HT1080 (cell line): ENCODE measurements around the gene S100A6. TPM values are rescaled to one million over a fixed set of nuclear protein-coding genes. Genes with fewer than 3 reads are reported as not detected.

Source experiments
- DNase-seq: peaks from one replicate; pipeline ENCODE4 v3.0.0-alpha.2; 2015; ENCODE audit warnings: low read depth
- total RNA-seq: library from RNA; depleted of rRNA; stranded (reverse); fragments of >200 nt; shearing (Covaris generic); gene quantifications from 2 replicates; pipeline ENCODE4 v1.2.3, GENCODE V29; 2014; rRNA removed

The S100A6 gene
- total RNA-seq, 1 experiment from 2014 or later, result 1,050 TPM

GRCh38 chr1:153506386-153506785 is 29.4 kb downstream of the S100A6 start:
- no peak for DNase-seq

- DNase-seq, result no peak
Measured at GRCh38 chr1:153505576-153505975, 30.2 kb downstream of the S100A6 start.

GRCh38 chr1:153503766-153504165 is 32.0 kb downstream of the S100A6 start:
- DNase-seq, result no peak

GRCh38 chr1:153498746-153499145 is 37.0 kb downstream of the S100A6 start:
- no peak for DNase-seq

GRCh38 chr1:153495536-153495935 is 40.3 kb downstream of the S100A6 start:
- DNase-seq, result no peak

GRCh38 chr1:153494976-153495535 is 40.7 kb downstream of the S100A6 start:
- peak; percentile 56 for DNase-seq

- no peak for DNase-seq
Measured at GRCh38 chr1:153493343-153493960, 42.3 kb downstream of the S100A6 start.

GRCh38 chr1:153490272-153491051 is 45.3 kb downstream of the S100A6 start:
- peak; percentile 94 for DNase-seq

- DNase-seq, result peak; percentile 49
Measured at GRCh38 chr1:153488731-153489130, 47.1 kb downstream of the S100A6 start.

GRCh38 chr1:153487707-153488106 is 48.1 kb downstream of the S100A6 start:
- DNase-seq, result no peak

GRCh38 chr1:153485863-153486262 is 49.9 kb downstream of the S100A6 start:
- no peak for DNase-seq

Other genes starting within 250 kb of the S100A6 start
- not detected in 2 replicates for gene PGLYRP3, start 223.0 kb downstream of the S100A6 start, total RNA-seq
- gene PGLYRP4, start 187.2 kb downstream of the S100A6 start, total RNA-seq, result not detected in 2 replicates
- not detected in 2 replicates for gene S100A9, start 178.1 kb downstream of the S100A6 start, total RNA-seq
- gene S100A12, start 160.4 kb downstream of the S100A6 start, total RNA-seq, result not detected in 2 replicates
- not detected in 2 replicates for gene S100A8, start 144.9 kb downstream of the S100A6 start, total RNA-seq
- not detected in 2 replicates for gene S100A7A, start 119.5 kb downstream of the S100A6 start, total RNA-seq
- gene S100A7, start 75.3 kb downstream of the S100A6 start, total RNA-seq, result not detected in 2 replicates
- gene S100A5, start 4.9 kb upstream of the S100A6 start, total RNA-seq, result 0.53 and 2.4 TPM in 2 replicates
- 25.4 and 29.0 TPM in 2 replicates for gene S100A4, start 9.8 kb upstream of the S100A6 start, total RNA-seq
- gene S100A3, start 13.3 kb upstream of the S100A6 start, total RNA-seq, result 9.6 and 14.4 TPM in 2 replicates
- gene S100A2, start 29.9 kb upstream of the S100A6 start, total RNA-seq, result 79.0 and 143 TPM in 2 replicates
- gene S100A16, start 77.1 kb upstream of the S100A6 start, total RNA-seq, result 862 and 1,038 TPM in 2 replicates
- gene S100A14, start 80.3 kb upstream of the S100A6 start, total RNA-seq, result 0.88 TPM in 1 of 2 replicates, not detected in the other
- gene S100A13, start 91.5 kb upstream of the S100A6 start, total RNA-seq, result 71.0 and 106 TPM in 2 replicates
- 0.17 TPM in 1 of 2 replicates, not detected in the other for gene S100A1, start 92.4 kb upstream of the S100A6 start, total RNA-seq
- gene CHTOP, start 98.1 kb upstream of the S100A6 start, total RNA-seq, result 46.3 and 55.8 TPM in 2 replicates
- 64.0 and 74.4 TPM in 2 replicates for gene SNAPIN, start 122.7 kb upstream of the S100A6 start, total RNA-seq
- gene ILF2, start 135.0 kb upstream of the S100A6 start, total RNA-seq, result 359 and 368 TPM in 2 replicates
- gene NPR1, start 142.7 kb upstream of the S100A6 start, total RNA-seq, result 0.02 and 0.03 TPM in 2 replicates
- 22.1 and 22.2 TPM in 2 replicates for gene INTS3, start 192.1 kb upstream of the S100A6 start, total RNA-seq
- 0.74 and 4.5 TPM in 2 replicates for gene SLC27A3, start 239.4 kb upstream of the S100A6 start, total RNA-seq